ENCODE results near the gene COL24A1.

GRCh38 chr1:86138746-86139145 lies 17.8 kb downstream of the COL24A1 start:
- TF ChIP-seq CTCF (IDR thresholded peaks at IDR 0.05 in 8 of 11, conservative IDR thresholded peaks at IDR 0.05 in 3 of 11) (no peak), POLR2A (IDR thresholded peaks at IDR 0.05) (no peak), POLR2AphosphoS5 (IDR thresholded peaks at IDR 0.05) (no peak)
